LNCaP clone FGC (cell line): ENCODE results near the gene FLCN.

Experiments used
- DNase-seq: peaks from one replicate; pipeline ENCODE4 v3.0.0-alpha.2; 2011; ENCODE audit warnings: low read depth
- H3K4me3 ChIP-seq: 2 replicates; pipeline ENCODE4 v1.5.1; 2011; ENCODE audit warnings: mild to moderate bottlenecking, low read depth, low read length, control low read depth
- CTCF ChIP-seq: IDR thresholded peaks from 2 replicates; pipeline ENCODE4 v1.5.1; 2012; ENCODE audit warnings: mild to moderate bottlenecking; ENCODE audit not compliant: control insufficient read depth, insufficient read depth; ENCODE audit errors: extremely low read depth

FLCN gene

GRCh38 chr17:17253406-17253805 is 16.4 kb upstream of the FLCN start:
- peak; percentile 80 for DNase-seq
- no peak for TF ChIP-seq CTCF

GRCh38 chr17:17252149-17252661 is 15.2 kb upstream of the FLCN start:
- no peak overlapping the region for H3K4me3 ChIP-seq
- no peak for TF ChIP-seq CTCF
- DNase-seq: peak; percentile 26

More at GRCh38 chr17:17253406-17253805, 16.4 kb upstream of the FLCN start:
- no peak overlapping the region for H3K4me3 ChIP-seq

GRCh38 chr17:17246879-17247278 is 9.9 kb upstream of the FLCN start:
- TF ChIP-seq CTCF: no peak
- no peak overlapping the region for H3K4me3 ChIP-seq
- no peak for DNase-seq

- TF ChIP-seq CTCF: no peak
- H3K4me3 ChIP-seq: no peak overlapping the region
Measured at GRCh38 chr17:17243163-17243562, 6.2 kb upstream of the FLCN start.

GRCh38 chr17:17242246-17242645 is 5.3 kb upstream of the FLCN start:
- no peak for TF ChIP-seq CTCF
- no peak for DNase-seq
- H3K4me3 ChIP-seq: no peak overlapping the region

More at GRCh38 chr17:17243163-17243562, 6.2 kb upstream of the FLCN start:
- no peak for DNase-seq

GRCh38 chr17:17241656-17242055 is 4.7 kb upstream of the FLCN start:
- DNase-seq: no peak
- no peak overlapping the region for H3K4me3 ChIP-seq
- TF ChIP-seq CTCF: no peak

GRCh38 chr17:17239832-17240231 is 2.9 kb upstream of the FLCN start:
- H3K4me3 ChIP-seq: no peak overlapping the region
- TF ChIP-seq CTCF: no peak
- no peak for DNase-seq
